SK-N-SH treated with all-trans-retinoic acid at 6 μM for 48 hours (cell line): ENCODE data around the gene MT1H.

ENCODE experiments used
- ATAC-seq: fragments of 200-7000 bp; cut with Tn5 transposase; 3 replicates; pipeline ENCODE4 v1.9.1; 2020; ENCODE audit warnings: mild to moderate bottlenecking, moderate library complexity
- CREB5 ChIP-seq: fragments of 250-450 bp; sonication (Bioruptor Pico); IDR thresholded peaks from 2 replicates; pipeline ENCODE4 v1.5.1; 2020; ENCODE audit warnings: low read depth, mild to moderate bottlenecking, moderate library complexity
- CSRNP3 ChIP-seq: fragments of 250-450 bp; sonication (Bioruptor Pico); IDR thresholded peaks from 2 replicates; pipeline ENCODE4 v1.5.1; 2021; ENCODE audit warnings: mild to moderate bottlenecking, moderate library complexity
- GLIS3 ChIP-seq: fragments of 250-450 bp; sonication (Bioruptor Pico); IDR thresholded peaks from 2 replicates; pipeline ENCODE4 v1.5.0; 2020; ENCODE audit warnings: mild to moderate bottlenecking, moderate library complexity
- ISL1 ChIP-seq: fragments of 250-450 bp; sonication (Bioruptor Pico); IDR thresholded peaks from 2 replicates; pipeline ENCODE4 v2.1.2; 2022; ENCODE audit warnings: mild to moderate bottlenecking, moderate library complexity
- OSR1 ChIP-seq: fragments of 250-450 bp; sonication (Bioruptor Pico); IDR thresholded peaks from 2 replicates; pipeline ENCODE4 v1.8.0; 2022; ENCODE audit warnings: moderate library complexity, mild to moderate bottlenecking, inconsistent platforms
- PATZ1 ChIP-seq: fragments of 250-450 bp; sonication (Bioruptor Pico); IDR thresholded peaks from 2 replicates; pipeline ENCODE4 v1.8.0; 2020; ENCODE audit warnings: mild to moderate bottlenecking, moderate library complexity, borderline replicate concordance
- POU6F1 ChIP-seq: fragments of 250-450 bp; sonication (Bioruptor Pico); IDR thresholded peaks from 2 replicates; pipeline ENCODE4 v1.8.0; 2021; ENCODE audit warnings: low read depth, mild to moderate bottlenecking, moderate library complexity, borderline replicate concordance
- PPARA ChIP-seq: fragments of 250-450 bp; sonication (Bioruptor Pico); IDR thresholded peaks from 2 replicates; pipeline ENCODE4 v1.5.0; 2020; ENCODE audit warnings: mild to moderate bottlenecking, borderline replicate concordance
- RARB ChIP-seq: fragments of 250-450 bp; sonication (Bioruptor Pico); IDR thresholded peaks from 2 replicates; pipeline ENCODE4 v1.8.0; 2021; ENCODE audit warnings: mild to moderate bottlenecking, moderate library complexity
- TCF4 ChIP-seq: fragments of 250-450 bp; sonication (Bioruptor Pico); IDR thresholded peaks from 2 replicates; pipeline ENCODE4 v1.8.0; 2021; ENCODE audit warnings: mild to moderate bottlenecking, moderate library complexity, borderline replicate concordance
- TOX ChIP-seq: fragments of 250-450 bp; sonication (Bioruptor Pico); IDR thresholded peaks from 2 replicates; pipeline ENCODE4 v1.8.0; 2021; ENCODE audit warnings: mild to moderate bottlenecking, moderate library complexity, borderline replicate concordance
- TSHZ2 ChIP-seq: fragments of 250-450 bp; sonication (Bioruptor Pico); IDR thresholded peaks from 2 replicates; pipeline ENCODE4 v1.5.0; 2020; ENCODE audit warnings: mild to moderate bottlenecking, moderate library complexity
- ZC3H10 ChIP-seq: fragments of 250-450 bp; sonication (Bioruptor Pico); IDR thresholded peaks from 2 replicates; pipeline ENCODE4 v1.5.1; 2021; ENCODE audit warnings: mild to moderate bottlenecking, moderate library complexity
- ZFP3 ChIP-seq: fragments of 250-450 bp; sonication (Bioruptor Pico); IDR thresholded peaks from 2 replicates; pipeline ENCODE4 v1.5.0; 2020; ENCODE audit warnings: mild to moderate bottlenecking, moderate library complexity
- ZFP30 ChIP-seq: fragments of 450-650 bp; formaldehyde crosslinking; IDR thresholded peaks from 2 replicates; pipeline ENCODE4 v1.5.0; 2022; ENCODE audit warnings: mild to moderate bottlenecking, moderate library complexity
- ZNF8 ChIP-seq: fragments of 450-650 bp; formaldehyde crosslinking; IDR thresholded peaks from 2 replicates; pipeline ENCODE4 v1.5.0; 2020; ENCODE audit warnings: mild to moderate bottlenecking, moderate library complexity

The MT1H gene

GRCh38 chr16:56629531-56629930 is 40.1 kb upstream of the MT1H start:
- ATAC-seq: no peak
- TF ChIP-seq GLIS3 (no peak), ZFP30 (CRISPR knock-in tag) (no peak), PATZ1 (CRISPR knock-in tag) (no peak), ISL1 (CRISPR knock-in tag) (no peak), CSRNP3 (no peak)

- TF ChIP-seq ZNF8 (CRISPR knock-in tag) (no peak), TCF4 (CRISPR knock-in tag) (no peak), PPARA (CRISPR knock-in tag) (no peak), TSHZ2 (CRISPR knock-in tag) (no peak), PATZ1 (CRISPR knock-in tag) (no peak), CREB5 (CRISPR knock-in tag) (no peak), ZC3H10 (no peak), OSR1 (CRISPR knock-in tag) (no peak), POU6F1 (CRISPR knock-in tag) (no peak), TOX (CRISPR knock-in tag) (no peak)
- TF ChIP-seq, all 23 proteins: peak for 0
- ATAC-seq: no peak
These were observed 39.5 kb upstream of the MT1H start for GRCh38 chr16:56630134-56630533.

GRCh38 chr16:56631197-56631596 is 38.4 kb upstream of the MT1H start:
- TF ChIP-seq RARB (CRISPR knock-in tag) (no peak), TSHZ2 (CRISPR knock-in tag) (no peak), ZFP3 (no peak), ISL1 (CRISPR knock-in tag) (no peak), ZNF8 (CRISPR knock-in tag) (no peak), CREB5 (CRISPR knock-in tag) (no peak), TOX (CRISPR knock-in tag) (no peak), PATZ1 (CRISPR knock-in tag) (no peak), TCF4 (CRISPR knock-in tag) (no peak)
- no peak for ATAC-seq
